Prostate gland (tissue), 2 donors: ENCODE measurements around the gene PDGFD. TPM values are rescaled to one million over a fixed set of nuclear protein-coding genes. Genes with fewer than 3 reads are reported as not detected.

Experiments
- DNase-seq: peaks from one replicate; pipeline ENCODE4 v3.0.0-alpha.2; 2019; ENCODE audit warnings: low spot score
- H3K27ac ChIP-seq, 2 donors: fragments of 200-600 bp; sonication (generic); 2 replicates each; pipeline ENCODE4 v1.5.1; 2017 to 2019
- H3K27me3 ChIP-seq: fragments of 200-600 bp; sonication (generic); replicated peaks from 2 replicates; pipeline ENCODE4 v1.5.1; 2019; ENCODE audit not compliant: insufficient read depth
- H3K36me3 ChIP-seq, 2 donors: fragments of 200-600 bp; sonication (generic); 1 replicate in 1 of 2; 2 replicates in 1 of 2; pipeline versions ENCODE4 v1.5.1 to v1.8.1; 2017 to 2019
- H3K4me1 ChIP-seq: fragments of 200-600 bp; sonication (generic); replicated peaks from 2 replicates; pipeline ENCODE4 v1.5.1; 2019
- H3K4me3 ChIP-seq, 2 donors: fragments of 200-600 bp; sonication (generic); 2 replicates each; pipeline ENCODE4 v1.5.1; 2017 to 2019
- H3K9me3 ChIP-seq: fragments of 200-600 bp; sonication (generic); 2 replicates; pipeline ENCODE4 v1.5.1; 2017
- CTCF ChIP-seq, 4 experiments: fragments of 200-600 bp in 2 of 4; fragments of 450-650 bp in 2 of 4; sonication (generic) in 2 of 4; IDR thresholded peaks; 1 replicate in 3 of 4; 2 replicates in 1 of 4; pipeline ENCODE4 v1.5.1; 2016 to 2019; ENCODE audit warnings: antibody characterized with exemption in 4 of 4, mild to moderate bottlenecking in 2 of 4, moderate library complexity in 2 of 4
- POLR2A ChIP-seq: fragments of 450-650 bp; IDR thresholded peaks from one replicate; pipeline ENCODE4 v1.6.1; 2016; ENCODE audit warnings: antibody characterized with exemption, mild to moderate bottlenecking
- POLR2AphosphoS5 ChIP-seq: sonication (generic); formaldehyde crosslinking; IDR thresholded peaks from one replicate; pipeline ENCODE4 v1.6.1; 2017; ENCODE audit warnings: antibody characterized with exemption
- WGBS: methylation state at CpG from one replicate; pipeline ENCODE4 v1.1.5; 2018; 5-methylcytosine and 5-hydroxymethylcytosine counted together
- intact Hi-C: fragments of 100-400 bp; cut with DNase I; formaldehyde crosslinking; loops from one replicate; pipeline ENCODE4 v1.14.2; 2022
- total RNA-seq, 2 donors: library from RNA; depleted of rRNA; stranded (reverse); fragments of >200 nt; gene quantifications; one replicate each; pipeline ENCODE4 v1.1.0, GENCODE V29; 2016

Gene PDGFD
- total RNA-seq, 2 donors from 2014 or later: 12.6 to 19.4 TPM

- no peak for DNase-seq
- intact Hi-C loops: no loop called here
- H3K27me3 ChIP-seq: no peaks in the 10 kb centered on the region
- H3K4me1 ChIP-seq: no peaks in the 10 kb centered on the region
- no peaks in the 10 kb centered on the region for H3K36me3 ChIP-seq
- 80% methylated on average over 1 of the region's 1 CpG for WGBS
- TF ChIP-seq POLR2AphosphoS5 (no peak), CTCF (IDR thresholded peaks at IDR 0.05) (no peak), POLR2A (no peak)
- no peak overlapping the region for H3K4me3 ChIP-seq
- no peaks in the 10 kb centered on the region for H3K9me3 ChIP-seq
- H3K27ac ChIP-seq: no peak overlapping the region
These were observed 37.5 kb downstream of the PDGFD start for GRCh38 chr11:104126464-104126863.

GRCh38 chr11:104124979-104125378 lies 39.0 kb downstream of the PDGFD start:
- DNase-seq: no peak
- no peak overlapping the region for H3K27ac ChIP-seq
- no peaks in the 10 kb centered on the region for H3K36me3 ChIP-seq
- intact Hi-C loops: no loop called here
- TF ChIP-seq POLR2A (no peak), POLR2AphosphoS5 (no peak), CTCF (IDR thresholded peaks at IDR 0.05) (no peak)
- WGBS: 61% methylated on average over 1 of the region's 1 CpG
- H3K27me3 ChIP-seq: no peaks in the 10 kb centered on the region
- no peaks in the 10 kb centered on the region for H3K4me1 ChIP-seq
- no peak overlapping the region for H3K4me3 ChIP-seq
- no peaks in the 10 kb centered on the region for H3K9me3 ChIP-seq

GRCh38 chr11:104122836-104123235 lies 41.1 kb downstream of the PDGFD start:
- DNase-seq: no peak
- intact Hi-C loops: no loop called here
- TF ChIP-seq POLR2AphosphoS5: no peak
- no peak for TF ChIP-seq POLR2A
- TF ChIP-seq CTCF (IDR thresholded peaks at IDR 0.05): no peak
- Histone ChIP-seq H3K4me1 (no peaks in the 10 kb centered on the region), H3K9me3 (no peaks in the 10 kb centered on the region), H3K27me3 (no peaks in the 10 kb centered on the region), H3K36me3 (no peaks in the 10 kb centered on the region), H3K4me3 (no peak overlapping the region), H3K27ac (no peak overlapping the region)
- WGBS: 68% methylated on average over 2 of the region's 2 CpGs

GRCh38 chr11:104122011-104122635 lies 41.8 kb downstream of the PDGFD start:
- no peaks in the 10 kb centered on the region for H3K27me3 ChIP-seq
- no peaks in the 10 kb centered on the region for H3K4me1 ChIP-seq
- no peaks in the 10 kb centered on the region for H3K36me3 ChIP-seq
- TF ChIP-seq CTCF (IDR thresholded peaks at IDR 0.05) (no peak), POLR2A (no peak), POLR2AphosphoS5 (no peak)
- no peak for DNase-seq
- H3K27ac ChIP-seq: no peak overlapping the region
- H3K9me3 ChIP-seq: no peaks in the 10 kb centered on the region
- H3K4me3 ChIP-seq: no peak overlapping the region
- intact Hi-C loops: no loop called here

GRCh38 chr11:104120493-104121137 lies 43.3 kb downstream of the PDGFD start:
- Histone ChIP-seq H3K36me3 (no peaks in the 10 kb centered on the region), H3K4me3 (no peak overlapping the region), H3K27ac (no peak overlapping the region), H3K4me1 (no peaks in the 10 kb centered on the region), H3K9me3 (no peaks in the 10 kb centered on the region), H3K27me3 (no peaks in the 10 kb centered on the region)
- WGBS: 86% methylated on average over 4 of the region's 4 CpGs
- intact Hi-C loops: no loop called here
- TF ChIP-seq CTCF (IDR thresholded peaks at IDR 0.05): no peak
- no peak for DNase-seq
